ENCODE measurements around the gene LRRC4.
A peak's percentile ranks its signal among the peaks of the same experiment; 100 is the strongest.

LRRC4 gene

DNA sequence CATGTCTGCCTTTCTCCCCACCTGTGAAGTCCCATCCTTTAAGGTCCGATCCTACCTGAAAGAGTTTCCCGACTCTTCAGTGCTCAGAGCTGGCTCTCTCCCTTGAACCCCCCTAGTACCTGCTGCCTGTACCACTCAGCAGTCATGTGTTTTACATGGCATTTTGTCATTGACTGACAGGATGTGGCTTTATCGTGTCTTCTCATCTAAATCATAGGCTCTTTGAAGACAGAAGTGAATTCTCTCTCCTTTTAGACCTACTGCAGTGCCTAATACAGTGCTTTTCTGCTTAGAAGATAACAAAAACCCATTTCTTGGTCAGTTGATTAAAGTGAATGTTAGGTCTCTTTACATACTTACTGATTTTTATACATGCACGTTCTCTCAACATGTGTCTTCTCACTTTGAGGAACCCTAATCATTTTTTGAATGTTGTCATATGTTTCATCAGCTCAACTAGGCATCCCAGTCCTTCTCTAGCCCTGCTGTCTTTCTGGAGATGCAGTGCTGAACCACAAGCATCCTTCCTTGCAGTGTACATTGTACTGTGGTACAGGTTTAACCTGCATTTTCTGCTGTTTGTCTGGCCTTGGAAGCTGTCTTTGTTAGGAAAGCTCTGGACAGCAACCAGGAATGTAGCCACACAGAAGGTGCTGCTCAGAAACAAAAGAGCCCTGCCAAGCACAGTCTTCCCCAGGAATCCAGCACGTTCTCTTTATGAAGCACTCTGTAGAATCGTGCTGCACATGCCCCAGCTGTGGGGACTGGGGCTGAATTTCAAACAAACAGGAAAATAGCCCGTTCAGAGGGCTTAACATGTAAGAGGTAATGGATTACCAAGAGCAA lies 28.1 kb upstream of the LRRC4 start:
- no peak for DNase-seq

DNA sequence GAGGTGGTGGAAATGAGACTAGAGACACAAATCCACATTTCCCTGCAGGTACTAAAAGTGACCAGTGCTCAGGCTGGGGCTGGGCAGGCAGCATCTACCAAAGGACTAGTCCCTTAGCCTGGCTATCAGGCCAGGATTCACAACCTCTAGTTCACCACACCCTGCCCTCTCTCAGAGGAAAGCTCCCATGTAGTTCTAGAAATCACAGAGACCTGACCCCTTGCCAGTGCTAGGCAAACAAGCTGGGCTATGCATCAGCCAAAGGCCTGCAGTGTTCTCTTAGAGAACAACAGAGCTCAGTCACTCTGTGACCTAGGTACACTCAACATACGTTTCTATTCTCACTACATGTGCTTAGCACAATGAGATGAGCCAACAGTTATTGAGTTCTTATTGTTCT lies 26.7 kb upstream of the LRRC4 start:
- no peak for DNase-seq

DNA sequence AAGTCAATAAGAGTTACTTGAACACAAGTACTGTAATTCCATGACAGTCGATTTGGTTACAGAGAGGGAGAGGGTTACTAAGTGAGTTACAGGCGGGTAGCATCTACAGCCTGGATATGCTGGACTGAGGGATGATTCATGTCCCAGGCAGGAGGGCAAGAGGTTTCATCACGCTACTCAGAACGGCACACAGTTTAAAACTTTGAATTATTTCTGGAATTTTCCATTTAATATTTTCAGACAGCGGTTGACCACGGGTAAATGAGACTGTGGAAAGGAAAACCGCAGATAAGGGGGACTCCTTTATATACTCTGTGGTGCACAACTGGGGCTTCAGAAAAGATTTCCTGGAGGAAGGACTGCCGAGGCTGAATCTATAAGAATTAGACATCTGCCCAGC lies 25.7 kb upstream of the LRRC4 start:
- no peak for DNase-seq

DNA sequence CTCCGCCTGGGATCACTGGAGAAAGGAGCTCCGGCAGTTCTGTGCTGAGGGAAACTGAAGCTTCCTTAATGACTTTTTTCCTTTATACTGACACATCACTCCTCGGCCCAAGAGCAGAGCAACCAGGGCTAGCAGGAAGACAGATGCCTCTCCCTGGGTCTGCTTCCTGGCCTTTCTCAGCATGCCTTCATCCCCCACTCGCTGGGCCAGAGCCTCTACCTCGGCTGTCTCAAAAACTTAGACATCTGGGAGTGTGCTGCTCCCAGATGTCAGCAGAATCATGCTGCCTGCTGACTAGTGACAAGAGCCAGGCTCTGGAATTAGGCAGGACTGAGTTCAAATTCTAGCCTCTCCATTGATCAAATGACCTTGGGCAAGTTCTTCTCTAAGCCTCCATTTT lies 24.4 kb upstream of the LRRC4 start:
- DNase-seq: no peak

DNA sequence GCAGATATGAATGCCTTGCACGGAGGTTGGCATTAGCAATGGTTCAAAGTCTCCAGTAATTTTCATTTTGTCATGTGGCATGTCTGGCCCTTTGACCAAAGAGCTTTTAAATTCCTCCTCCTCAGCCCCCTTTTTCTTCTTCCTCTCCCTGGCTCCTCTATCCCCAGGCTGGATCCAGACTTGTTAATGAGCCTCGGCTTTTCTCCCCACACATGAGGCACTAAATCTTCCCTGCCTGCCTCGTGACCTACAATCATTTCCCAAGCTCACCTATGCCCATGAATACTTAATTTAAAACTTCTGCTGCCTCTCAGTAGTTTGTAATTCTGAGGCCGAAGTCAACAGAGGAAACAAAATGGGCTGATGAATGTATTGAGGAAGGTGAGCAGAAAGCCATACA lies 23.3 kb upstream of the LRRC4 start:
- no peak for DNase-seq

DNA sequence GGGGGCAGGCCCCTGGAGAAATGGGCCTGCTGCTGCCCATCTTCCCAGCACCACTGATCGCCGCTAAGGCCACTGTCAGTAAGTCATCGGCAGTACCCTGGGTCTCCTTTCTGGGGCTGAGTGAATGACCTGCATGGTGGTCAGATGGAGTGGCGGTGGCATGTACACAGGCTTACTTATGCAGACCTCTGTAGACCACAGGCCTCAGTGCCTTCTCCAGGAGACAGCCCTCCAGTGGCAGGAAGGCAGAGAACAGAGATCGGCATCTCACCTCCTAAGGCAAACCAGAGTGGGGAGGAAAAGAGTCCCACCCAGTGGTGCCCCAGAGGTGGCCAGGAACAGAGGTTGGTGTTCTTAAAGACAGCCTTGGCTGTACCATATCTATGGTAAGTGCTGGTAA lies 22.8 kb upstream of the LRRC4 start:
- DNase-seq: no peak

DNA sequence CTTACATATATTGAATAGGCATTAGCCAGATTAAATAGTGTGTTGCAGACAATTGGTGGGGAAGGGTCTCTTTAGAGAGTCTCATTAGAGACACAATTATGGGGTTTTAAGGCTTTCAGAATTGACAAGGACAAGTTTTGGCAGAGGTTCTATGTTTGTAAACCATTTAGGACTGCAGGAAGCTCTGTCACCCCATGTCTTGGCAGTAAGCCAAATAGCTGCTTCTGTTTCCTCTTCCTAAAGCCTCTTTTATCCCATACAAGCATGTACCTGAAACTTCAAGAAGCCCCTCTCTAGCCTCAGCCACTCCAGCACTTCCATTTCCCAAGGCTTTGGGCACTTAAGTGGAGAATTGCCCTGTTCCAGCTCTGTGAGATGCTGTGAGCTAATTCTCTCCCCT lies 21.8 kb upstream of the LRRC4 start:
- no peak for DNase-seq

DNA sequence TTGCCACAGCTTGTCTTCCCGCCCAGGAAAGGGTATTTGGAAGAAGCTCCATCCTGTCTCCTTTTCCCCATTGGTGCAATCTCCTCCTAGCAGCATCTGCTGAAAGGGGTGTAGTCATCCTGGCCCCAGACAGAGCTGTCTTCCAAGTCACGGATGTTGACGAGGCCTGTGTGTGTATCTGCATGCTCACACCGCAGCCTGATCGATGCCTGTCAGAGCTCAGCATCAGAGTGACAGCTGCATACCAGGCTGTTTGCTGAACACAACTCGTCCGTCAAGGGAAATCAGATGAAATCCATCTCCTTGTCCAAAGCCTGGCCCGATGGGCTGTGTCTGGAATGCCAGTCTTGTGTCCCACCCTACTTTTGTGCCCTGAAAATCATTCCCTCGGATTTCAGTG lies 21.2 kb upstream of the LRRC4 start:
- DNase-seq: no peak

DNA sequence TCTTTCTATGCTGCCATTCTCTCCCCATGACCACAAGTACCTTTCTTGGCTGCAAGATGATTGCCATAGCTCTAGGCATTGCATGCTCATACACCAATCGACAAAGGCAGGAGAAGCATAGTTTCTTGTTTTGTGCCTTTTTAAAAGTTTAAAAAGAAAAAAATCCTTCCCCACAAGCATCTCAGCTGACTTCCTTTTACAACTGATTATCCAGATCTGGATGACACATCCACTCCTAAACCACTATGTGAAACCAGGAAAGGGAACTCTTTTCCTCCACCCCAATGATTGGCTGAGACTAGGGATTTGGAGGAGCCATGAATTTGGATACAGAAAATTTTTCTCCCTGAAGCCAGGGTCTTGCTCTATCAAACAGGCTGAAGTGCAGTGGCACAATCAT lies 14.5 kb upstream of the LRRC4 start:
- no peak for DNase-seq

DNA sequence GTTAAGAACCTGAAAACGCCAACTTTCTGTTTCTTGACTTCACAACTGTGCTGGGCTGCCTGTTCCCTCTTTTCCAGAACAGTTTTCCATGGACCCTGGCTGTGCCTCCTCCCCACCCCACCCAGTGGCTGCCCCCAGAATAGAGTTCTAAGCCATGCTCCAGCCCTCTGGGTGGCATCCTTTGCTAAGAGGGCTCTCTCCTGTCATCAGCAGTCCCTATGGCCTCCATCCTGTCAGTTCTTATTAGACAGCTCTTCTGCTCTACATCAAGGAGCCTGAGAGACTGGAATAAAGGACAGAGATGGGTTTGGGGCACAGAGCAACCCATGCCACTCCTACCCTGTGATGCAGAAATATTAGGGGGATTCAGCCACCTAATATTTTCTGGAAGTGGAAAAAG lies 13.9 kb upstream of the LRRC4 start:
- no peak for DNase-seq

DNA sequence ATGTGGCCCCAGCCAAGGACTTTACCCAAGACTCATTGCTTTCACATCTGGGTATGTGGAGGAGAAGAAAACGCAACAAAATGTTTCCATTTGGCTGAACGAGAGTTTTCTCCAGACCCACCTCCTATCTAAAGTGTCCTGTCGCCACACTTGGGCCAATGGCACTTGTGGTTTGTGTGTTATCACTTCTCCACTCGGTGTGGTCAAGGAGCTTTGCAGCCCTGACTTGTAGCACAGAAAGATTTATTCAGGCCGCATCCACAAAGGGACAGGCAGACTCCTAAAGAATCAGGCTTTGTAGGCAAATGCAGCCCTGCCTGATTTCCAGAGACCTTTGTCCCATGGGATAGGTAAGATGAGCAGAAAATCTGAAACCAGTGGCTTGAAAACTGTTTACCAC lies 12.8 kb upstream of the LRRC4 start:
- no peak for DNase-seq

DNA sequence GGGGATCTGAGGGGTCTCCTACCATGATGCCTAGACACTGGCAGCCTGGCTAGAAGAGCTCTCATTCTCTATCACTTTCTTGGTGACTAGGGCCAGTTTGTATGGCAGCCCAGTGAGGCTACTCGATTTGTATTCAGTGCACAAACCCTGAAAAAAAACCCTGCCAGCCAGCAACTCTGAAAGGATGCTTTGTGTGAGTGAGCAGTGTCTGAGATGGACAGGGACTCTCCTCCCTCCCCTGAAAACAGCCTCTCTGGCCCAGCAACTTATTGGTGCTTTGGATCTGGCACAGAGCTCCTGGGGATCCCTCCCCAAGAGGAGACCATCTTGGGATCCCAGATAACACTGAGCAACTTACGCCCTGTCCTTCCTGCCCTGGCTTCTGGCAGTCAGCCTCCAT lies 10.8 kb upstream of the LRRC4 start:
- DNase-seq: no peak

DNA sequence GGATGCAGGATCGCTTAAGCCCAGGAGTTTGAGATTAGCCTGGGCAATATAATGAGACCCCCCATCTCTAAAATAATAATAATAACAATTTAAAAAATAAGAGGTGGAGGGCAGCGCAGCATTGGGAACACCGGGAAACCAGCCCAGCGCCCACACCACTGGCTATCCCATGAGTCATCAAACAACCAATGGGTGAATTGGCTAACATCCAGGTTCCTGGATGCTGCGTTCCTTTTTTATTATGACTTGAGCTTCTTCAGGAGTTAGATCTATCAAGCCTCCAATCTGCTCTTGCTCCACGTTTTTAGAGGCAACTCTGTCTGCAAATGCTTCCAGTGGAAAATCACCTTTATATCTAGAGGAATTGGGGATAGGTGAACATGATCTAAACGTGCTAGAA lies 10.0 kb upstream of the LRRC4 start:
- DNase-seq: no peak

DNA sequence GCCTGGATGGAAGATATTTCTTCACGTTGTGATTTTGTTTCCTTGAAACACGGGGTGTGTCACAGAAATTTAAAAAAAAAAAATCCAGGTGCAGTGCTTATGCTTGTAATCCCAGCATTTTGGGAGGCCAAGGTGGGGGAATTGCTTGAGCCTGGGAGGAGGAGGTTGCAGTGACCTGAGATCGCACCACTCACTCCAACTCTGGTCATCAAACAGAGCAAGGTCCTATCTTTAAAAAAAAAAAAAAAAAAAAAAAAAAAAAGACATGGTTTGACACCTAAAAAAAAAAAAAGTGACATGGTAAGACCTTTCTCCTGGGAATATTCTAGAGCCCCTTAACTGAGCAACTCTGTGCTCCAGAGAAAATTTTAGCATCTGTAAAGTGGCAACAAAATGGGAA lies 9.0 kb upstream of the LRRC4 start:
- no peak for DNase-seq

DNA sequence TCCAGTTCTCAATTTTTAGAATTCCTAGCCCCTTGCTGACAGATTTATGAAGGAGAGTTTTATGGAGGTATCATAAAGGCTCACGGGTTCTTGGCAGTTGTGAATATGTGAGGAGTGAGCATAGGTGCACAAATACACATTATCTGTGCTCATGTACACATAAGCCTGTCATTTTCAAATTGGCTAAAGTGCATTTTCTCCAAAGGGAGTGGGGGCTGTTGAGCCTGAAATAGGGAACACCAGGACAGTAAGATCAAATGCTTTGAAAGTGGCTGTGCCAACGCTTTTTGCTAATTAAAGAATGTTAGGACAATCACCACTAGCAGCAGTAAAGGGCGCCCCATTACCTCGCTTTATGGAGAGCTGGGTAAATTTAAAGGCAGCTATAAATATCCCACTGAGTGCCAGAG lies 8.3 kb upstream of the LRRC4 start:
- DNase-seq: no peak

DNA sequence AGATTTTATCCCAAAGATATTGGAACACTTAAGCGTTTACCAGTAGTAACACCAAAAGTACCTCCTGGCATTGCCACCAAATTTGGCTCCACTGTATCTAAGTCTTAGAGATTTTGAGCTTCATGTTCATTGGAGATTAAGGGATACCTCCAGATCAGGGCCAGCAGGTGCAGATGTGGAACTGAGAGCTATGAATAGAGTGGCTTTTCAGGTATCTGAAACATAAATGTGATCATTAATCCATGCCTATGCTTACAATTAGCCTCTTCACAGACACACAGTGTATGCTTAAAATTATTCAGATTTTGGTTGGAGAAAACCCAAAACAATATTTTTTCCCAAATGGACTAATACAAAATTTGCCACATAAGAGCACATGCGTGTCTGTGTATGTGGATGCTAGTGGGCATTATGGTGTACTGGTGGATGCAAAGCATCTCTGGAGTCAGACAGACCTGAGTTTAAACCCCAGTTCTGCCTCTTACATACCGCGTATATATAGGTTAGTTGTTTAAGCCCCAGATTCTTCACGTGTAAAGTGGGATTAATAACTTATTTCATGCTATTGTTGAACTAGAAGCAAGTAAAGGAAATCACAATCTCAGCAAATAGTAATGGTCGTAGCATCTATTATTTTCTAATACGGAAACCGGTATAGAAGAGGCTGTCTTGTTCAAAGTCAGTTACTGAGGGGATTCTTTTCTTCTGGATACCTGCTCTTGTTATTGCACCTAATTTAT lies 6.8 kb upstream of the LRRC4 start:
- no peak for DNase-seq

DNA sequence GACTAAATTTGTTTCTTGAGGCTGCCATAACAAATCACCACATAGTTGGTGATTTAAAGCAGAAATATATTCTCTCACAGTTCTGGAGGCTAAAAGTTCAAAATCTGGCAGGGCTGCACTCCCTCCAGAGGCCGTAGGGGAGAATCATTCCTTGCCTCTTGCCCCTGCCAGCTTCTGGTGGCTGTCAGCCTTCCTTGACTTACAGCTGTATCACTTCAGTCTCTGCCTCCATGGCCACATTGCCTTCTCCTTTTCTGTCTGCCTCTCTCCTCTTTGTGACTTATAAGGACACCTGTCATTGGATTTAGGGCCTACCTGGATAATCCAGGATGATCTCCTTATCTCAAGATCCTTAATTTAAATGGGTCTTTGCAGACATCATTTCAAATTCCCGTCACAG lies 5.8 kb upstream of the LRRC4 start:
- no peak for DNase-seq

DNA sequence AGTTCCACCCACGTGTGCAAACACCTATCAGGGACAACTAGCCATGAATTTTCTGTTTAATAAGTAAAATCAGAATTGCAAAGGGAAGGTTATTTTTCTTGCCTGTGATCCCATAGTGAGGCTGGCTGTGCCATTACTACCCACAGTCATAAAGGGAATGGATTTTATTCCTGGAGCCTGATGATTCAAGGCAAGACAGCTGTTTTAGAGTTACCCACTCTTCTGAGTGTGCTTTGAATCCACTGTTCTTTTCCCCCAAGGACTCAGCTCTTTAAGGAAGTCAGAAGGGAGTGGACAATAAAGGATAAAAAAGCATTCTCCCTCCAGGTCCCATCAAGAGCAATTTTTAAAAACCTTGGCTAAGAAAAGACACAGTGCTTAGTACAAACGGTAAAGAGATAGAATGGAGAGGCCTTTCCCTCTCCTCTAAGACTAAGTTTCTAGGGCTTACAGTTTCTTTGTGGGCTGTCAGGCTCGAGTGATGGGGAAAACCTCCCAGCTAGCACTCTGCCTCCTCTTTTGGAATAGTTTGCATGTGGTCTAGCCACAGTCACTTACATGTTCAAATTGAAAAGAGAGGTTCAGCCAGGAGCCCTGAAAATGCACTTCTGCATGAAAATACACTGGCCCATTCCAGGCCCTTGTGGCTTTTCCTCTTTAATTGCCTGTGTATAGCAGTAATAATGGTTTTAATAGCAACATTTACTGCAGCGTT lies 5.1 kb upstream of the LRRC4 start:
- no peak for DNase-seq

DNA sequence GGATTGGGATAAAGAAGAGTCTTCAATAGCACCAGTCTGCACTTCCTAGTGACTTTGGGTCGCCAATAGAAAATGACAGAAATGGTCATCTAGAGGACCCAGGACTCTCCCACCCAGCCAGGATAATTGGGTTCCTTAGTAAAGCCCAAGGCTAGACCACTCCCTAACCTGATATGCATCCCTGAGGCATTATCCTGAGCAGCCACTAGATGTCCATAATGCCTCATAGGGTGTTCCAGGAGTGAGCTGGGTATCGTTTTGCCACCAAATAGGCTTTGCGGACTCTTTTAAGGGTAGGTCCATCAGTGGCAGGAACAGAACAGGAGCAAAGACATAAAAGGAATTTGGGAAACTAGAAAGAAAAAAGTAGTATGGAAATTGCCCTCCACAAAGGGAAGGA lies 4.5 kb upstream of the LRRC4 start:
- no peak for DNase-seq

DNA sequence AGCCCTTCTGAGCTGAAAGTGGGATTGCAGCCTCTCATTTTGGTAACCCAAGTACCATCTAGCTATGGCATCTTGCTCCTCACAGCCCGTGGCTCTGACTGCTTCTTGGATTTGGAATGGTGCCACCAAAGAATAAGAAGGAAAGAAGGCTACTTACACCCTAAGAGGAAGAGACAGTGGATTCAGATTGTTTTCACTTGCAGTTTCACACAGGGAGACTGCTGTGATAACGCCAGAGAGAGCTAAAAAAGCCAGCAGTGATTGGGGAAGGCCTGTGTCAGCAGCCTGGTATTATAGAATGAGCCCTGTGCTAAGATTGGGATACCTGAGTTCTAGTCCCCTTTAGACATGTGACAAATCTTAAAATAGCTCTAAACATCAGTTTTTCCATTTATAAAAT lies 3.6 kb upstream of the LRRC4 start:
- no peak for DNase-seq

DNA sequence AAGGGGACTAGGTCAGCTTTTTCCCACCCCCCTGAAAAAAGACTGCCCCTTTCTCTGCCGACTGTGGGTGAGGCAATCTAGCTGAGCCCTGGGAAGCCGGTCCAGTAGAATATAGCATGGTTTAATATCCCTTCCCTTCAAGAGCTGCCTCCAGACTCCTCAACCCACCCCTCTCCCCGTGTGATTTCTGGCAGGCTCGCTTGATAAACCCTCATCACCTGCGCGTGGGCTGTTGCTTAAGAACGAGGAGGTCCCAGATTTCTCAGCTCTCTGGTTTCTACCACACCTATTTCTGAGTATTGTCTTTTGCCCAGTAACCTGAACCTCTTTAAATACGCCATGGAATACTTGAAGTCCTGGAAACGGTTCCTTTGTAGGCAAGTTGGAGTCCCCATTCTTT lies 2.0 kb upstream of the LRRC4 start:
- DNase-seq: no peak

DNA sequence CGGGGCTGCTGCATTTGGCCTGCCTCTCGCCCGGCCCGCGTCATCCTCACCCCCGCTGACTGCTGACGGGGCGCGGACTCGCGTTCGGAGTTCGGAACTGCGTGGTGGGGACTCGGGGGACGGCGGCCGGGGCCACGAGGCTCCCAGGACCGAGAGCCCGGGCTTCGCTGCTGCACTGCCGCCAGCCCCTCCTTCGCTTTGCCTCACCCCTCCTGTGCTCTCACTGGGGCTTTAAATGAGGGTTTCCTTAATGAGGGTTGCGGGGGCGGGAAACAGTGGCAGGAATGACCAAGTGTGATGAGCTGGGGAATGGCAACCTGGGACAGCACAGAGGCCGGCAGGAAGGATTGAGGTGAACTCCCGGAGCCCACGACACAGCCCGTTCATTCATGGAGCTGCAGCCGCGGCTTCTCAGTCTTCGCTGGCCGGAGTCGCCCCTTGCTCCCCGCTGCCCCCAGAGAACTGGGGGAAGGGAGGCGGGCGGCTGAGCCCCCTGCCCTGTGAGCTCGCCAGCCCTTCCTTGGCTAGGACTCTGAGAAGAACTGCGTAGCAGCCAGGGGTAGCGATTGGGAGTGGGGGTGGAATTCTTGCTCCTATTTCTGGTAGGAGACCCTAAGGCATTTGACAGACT lies 1.5 kb upstream of the LRRC4 start:
- DNase-seq: peak; percentile 26

DNA sequence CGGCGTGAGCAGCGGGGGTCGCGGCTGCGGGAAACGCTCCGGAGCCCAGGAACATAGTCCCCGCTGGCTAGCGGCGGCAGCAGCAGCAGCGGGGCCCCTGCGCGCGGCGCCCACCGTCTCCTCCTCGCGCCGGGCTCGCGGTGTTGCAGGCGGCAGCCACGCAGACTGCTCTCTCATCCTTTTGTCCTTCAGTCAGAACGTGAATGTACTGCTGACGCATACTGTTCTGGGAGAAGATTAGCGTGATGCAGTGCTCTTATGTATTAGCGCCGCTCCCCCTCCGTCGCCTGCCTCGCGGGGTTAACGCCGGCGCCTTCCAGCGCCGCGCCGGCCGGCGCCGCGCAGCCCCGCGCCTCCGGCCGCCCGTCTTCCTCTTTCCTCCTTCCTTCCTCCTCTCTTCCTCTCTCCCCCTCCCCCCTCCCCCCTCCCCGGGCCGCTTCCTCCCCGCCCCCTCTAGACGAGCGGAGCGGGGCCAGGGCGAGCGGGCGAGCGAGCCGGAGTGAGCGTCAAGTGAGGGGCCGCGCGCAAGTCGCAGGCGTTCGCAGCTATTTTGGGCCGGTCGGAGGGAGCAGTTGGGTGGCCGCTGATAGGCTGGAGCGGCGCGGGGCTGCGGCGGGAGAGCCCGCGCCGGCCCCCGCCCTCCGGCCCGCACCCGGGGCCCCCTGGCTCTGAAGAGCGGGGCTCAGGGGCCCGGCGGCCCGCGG lies 816 bp upstream of the LRRC4 start:
- peak; percentile 52 for DNase-seq

All from activated CD8-positive, alpha-beta memory T cell treated with anti-CD3 and anti-CD28 coated beads, Interleukin-2, amount 50 U/mL, for 4 hours (primary cell).